GM12891 (cell line): Measurements from ENCODE around the gene AP1AR.

Experiments
- PAX5 ChIP-seq: IDR thresholded peaks from 2 replicates; pipeline ENCODE4 v1.6.1; 2011; ENCODE audit warnings: low read length, moderate library complexity, mild to moderate bottlenecking; ENCODE audit not compliant: insufficient read depth, severe bottlenecking
- POLR2A ChIP-seq: IDR thresholded peaks from 2 replicates; pipeline ENCODE4 v1.6.1; 2011; ENCODE audit warnings: low read depth, low read length, control low read depth
- POLR2AphosphoS5 ChIP-seq: IDR thresholded peaks from 2 replicates; pipeline ENCODE4 v1.6.1; 2011; ENCODE audit warnings: low read depth, low read length, control low read depth
- SPI1 ChIP-seq: IDR thresholded peaks from 2 replicates; pipeline ENCODE4 v1.6.1; 2011; ENCODE audit warnings: low read depth, low read length, control low read depth
- TAF1 ChIP-seq: IDR thresholded peaks from 2 replicates; pipeline ENCODE4 v1.6.1; 2011; ENCODE audit warnings: low read depth, low read length, control low read depth

- TF ChIP-seq POLR2A (no peak), POLR2AphosphoS5 (no peak), SPI1 (no peak), PAX5 (no peak), TAF1 (no peak)
Observed at GRCh38 chr4:112253382-112254000, 21.9 kb downstream of the AP1AR start.
